Measurements from ENCODE around the gene AMOTL1. TPM values are rescaled to one million over a fixed set of nuclear protein-coding genes. Genes with fewer than 3 reads are reported as not detected.

AMOTL1 gene
- total RNA-seq, 1 donor from 2014 or later = 22.6 TPM

- Histone ChIP-seq H2AFZ (replicated peaks) (no peak overlapping the region), H3K4me2 (no peak overlapping the region), H3K27ac (no peak overlapping the region), H3K4me1 (peaks cover 8% of the 10 kb centered on the region), H3F3A (ENCODE audit: low read depth) (no peaks in the 10 kb centered on the region), H3K9ac (no peak overlapping the region), H3K36me3 (no peaks in the 10 kb centered on the region), H3K79me2 (ENCODE audit: low read depth) (peaks cover 3% of the 10 kb centered on the region), H3K9me3 (ENCODE audit: low read depth) (no peaks in the 10 kb centered on the region), H3K27me3 (peaks cover 28% of the 10 kb centered on the region), H3K4me3 (no peak overlapping the region), H4K20me1 (ENCODE audit: low read depth) (no peaks in the 10 kb centered on the region)
- Mint-ChIP-seq H3K27me3 (ENCODE audit: insufficient read depth, low read depth) (peaks cover 7% of the 10 kb centered on the region), H3K27ac (no peak overlapping the region), H3K36me3 (peaks cover 4% of the 10 kb centered on the region), H3K9me3 (no peaks in the 10 kb centered on the region), H3K4me1 (peaks cover 29% of the 10 kb centered on the region), H3K4me3 (peak overlapping the region; percentile 46)
- TF ChIP-seq EZH2 (IDR thresholded peaks at IDR 0.05) (no peak), EZH2phosphoT487 (IDR thresholded peaks at IDR 0.05) (no peak), CTCF (IDR thresholded peaks at IDR 0.05) (no peak)
- DNase-seq (ENCODE audit: low spot score) = no peak
Observed at GRCh38 chr11:94742665-94743064, 25.5 kb upstream of the AMOTL1 start.

GRCh38 chr11:94746721-94747120, 21.4 kb upstream of the AMOTL1 start:
- H3K79me2 ChIP-seq (ENCODE audit: low read depth) = peaks cover 3% of the 10 kb centered on the region
- Mint-ChIP-seq H3K4me3 (no peak overlapping the region), H3K36me3 (peaks cover 13% of the 10 kb centered on the region), H3K27me3 (ENCODE audit: insufficient read depth, low read depth) (no peaks in the 10 kb centered on the region), H3K27ac (no peak overlapping the region), H3K4me1 (peaks cover 31% of the 10 kb centered on the region), H3K9me3 (no peaks in the 10 kb centered on the region)
- no peak overlapping the region for H3K4me2 ChIP-seq
- no peak for DNase-seq (ENCODE audit: low spot score)
- H3K4me3 ChIP-seq = no peak overlapping the region
- no peak overlapping the region for H2AFZ ChIP-seq (replicated peaks)
- H3K27me3 ChIP-seq = peaks cover 4% of the 10 kb centered on the region
- no peak for TF ChIP-seq EZH2 (IDR thresholded peaks at IDR 0.05)
- TF ChIP-seq CTCF (IDR thresholded peaks at IDR 0.05) = no peak
- TF ChIP-seq EZH2phosphoT487 (IDR thresholded peaks at IDR 0.05) = no peak
- H3K27ac ChIP-seq = no peak overlapping the region
- H4K20me1 ChIP-seq (ENCODE audit: low read depth) = no peaks in the 10 kb centered on the region
- no peaks in the 10 kb centered on the region for H3K9me3 ChIP-seq (ENCODE audit: low read depth)
- no peaks in the 10 kb centered on the region for H3K36me3 ChIP-seq
- H3K4me1 ChIP-seq = peaks cover under 1% of the 10 kb centered on the region
- H3F3A ChIP-seq (ENCODE audit: low read depth) = no peaks in the 10 kb centered on the region
- no peak overlapping the region for H3K9ac ChIP-seq

GRCh38 chr11:94747146-94747545, 21.0 kb upstream of the AMOTL1 start:
- Histone ChIP-seq H3K9me3 (ENCODE audit: low read depth) (no peaks in the 10 kb centered on the region), H3K4me3 (no peak overlapping the region), H3K36me3 (no peaks in the 10 kb centered on the region), H3F3A (ENCODE audit: low read depth) (no peaks in the 10 kb centered on the region), H3K9ac (no peak overlapping the region), H3K27me3 (no peaks in the 10 kb centered on the region), H3K4me1 (no peaks in the 10 kb centered on the region), H2AFZ (replicated peaks) (no peak overlapping the region), H3K4me2 (no peak overlapping the region), H4K20me1 (ENCODE audit: low read depth) (no peaks in the 10 kb centered on the region), H3K79me2 (ENCODE audit: low read depth) (no peaks in the 10 kb centered on the region), H3K27ac (no peak overlapping the region)
- no peaks in the 10 kb centered on the region for H3K9me3 Mint-ChIP-seq
- H3K27ac Mint-ChIP-seq = no peak overlapping the region
- H3K27me3 Mint-ChIP-seq (ENCODE audit: insufficient read depth, low read depth) = no peaks in the 10 kb centered on the region
- peaks cover 29% of the 10 kb centered on the region for H3K4me1 Mint-ChIP-seq
- TF ChIP-seq EZH2 (IDR thresholded peaks at IDR 0.05) (no peak), CTCF (IDR thresholded peaks at IDR 0.05) (no peak), EZH2phosphoT487 (IDR thresholded peaks at IDR 0.05) (no peak)
- H3K36me3 Mint-ChIP-seq = peaks cover 13% of the 10 kb centered on the region
- DNase-seq (ENCODE audit: low spot score) = no peak
- H3K4me3 Mint-ChIP-seq = no peak overlapping the region
